ELR (cell line): ENCODE results near the gene CCR3.

Experiments used
- DNase-seq: peaks from one replicate; pipeline ENCODE4 v3.0.0-alpha.2; 2015; ENCODE audit warnings: low read depth

The CCR3 gene

DNA sequence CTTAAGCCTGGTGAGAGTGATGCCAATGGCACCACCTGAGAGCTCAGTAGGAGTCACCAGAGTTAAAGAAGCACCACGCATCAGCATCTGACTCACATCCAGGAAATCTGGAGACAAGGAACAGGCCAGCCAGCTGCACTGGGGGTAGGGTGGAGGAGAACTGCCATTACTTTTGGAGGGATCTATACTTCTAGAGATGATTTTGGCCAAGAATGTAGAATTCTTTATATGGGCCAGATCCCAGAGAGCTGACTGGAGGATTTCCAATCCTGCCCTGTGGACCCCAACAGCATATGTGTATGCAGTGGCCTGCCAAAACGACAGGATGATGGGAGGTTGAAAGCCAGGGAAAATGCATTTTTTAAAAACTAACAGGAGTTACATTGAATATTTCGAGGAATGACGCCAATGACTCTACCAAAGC lies 29.8 kb downstream of the CCR3 start:
- peak; percentile 42 for DNase-seq

DNA sequence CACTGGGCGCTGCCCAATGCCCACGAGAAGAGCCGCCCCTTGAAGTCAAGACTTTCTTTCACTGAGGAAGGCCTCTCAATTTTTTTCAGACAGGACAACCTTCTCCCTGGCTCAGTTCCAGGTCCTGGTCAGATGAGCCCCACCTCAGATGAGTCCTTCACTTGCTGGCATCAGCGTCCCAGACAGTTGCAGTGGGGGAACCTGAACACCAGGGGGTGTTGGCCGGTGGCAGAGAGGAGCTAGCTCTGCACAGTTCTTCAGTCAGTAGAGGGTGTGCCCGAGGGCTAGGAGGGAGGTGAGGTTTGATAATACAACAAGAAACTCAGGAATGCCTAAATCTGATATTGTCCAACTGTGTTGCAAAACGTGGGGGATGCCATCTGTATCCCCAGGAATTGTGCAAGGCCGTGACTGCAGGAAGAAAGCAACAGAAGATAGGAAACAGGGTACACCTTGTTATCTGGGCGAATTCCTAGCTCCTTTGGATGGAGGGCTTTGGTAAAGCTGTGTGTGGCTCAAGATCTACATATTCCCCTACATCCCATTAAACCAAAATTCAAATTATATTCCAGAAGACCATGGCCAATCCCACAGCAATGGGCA lies 34.3 kb downstream of the CCR3 start:
- DNase-seq = peak; percentile 49

- DNase-seq = no peak
Observed at GRCh38 chr3:46277476-46277875, 35.2 kb downstream of the CCR3 start.

DNA sequence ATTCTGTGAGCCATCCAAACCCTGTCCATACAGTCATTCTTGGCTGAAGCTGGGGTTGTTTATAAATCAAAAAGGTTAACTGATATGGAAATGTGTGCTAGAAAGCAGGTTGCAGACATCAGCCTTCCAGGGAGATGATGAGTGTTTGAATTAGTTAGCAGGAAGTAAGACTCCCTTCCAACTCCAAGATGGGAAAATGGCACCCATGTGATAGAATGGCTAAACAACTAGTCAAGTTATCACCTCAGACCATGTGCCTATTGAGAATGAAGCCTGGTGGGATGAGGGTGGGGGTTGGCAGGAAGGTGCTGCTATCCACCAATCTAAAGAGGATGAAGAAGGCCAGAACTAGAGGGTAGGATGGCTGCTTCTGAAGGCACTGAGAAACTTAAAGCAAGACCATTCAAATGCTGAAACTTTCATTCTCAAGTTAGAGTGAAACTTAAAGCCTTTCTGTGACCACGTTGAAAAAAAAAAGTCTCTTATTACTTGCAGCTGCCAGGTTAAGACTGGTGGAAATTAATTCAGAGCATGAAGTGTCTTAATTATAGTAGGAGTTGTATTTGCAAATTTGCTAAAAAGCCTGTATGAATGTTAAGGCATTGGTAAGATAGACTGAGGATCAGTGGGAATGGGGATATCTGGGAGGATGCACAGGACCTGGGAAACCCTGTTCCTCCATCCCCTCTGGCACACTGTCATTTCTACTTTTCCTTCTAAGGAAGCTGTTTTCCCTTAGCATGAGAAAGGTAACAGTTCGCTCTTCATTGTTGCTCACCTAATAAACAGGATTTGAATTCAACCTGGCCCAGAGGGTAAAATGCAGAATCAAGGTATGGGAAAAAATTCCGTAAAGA lies 36.8 kb downstream of the CCR3 start:
- DNase-seq = no peak

DNA sequence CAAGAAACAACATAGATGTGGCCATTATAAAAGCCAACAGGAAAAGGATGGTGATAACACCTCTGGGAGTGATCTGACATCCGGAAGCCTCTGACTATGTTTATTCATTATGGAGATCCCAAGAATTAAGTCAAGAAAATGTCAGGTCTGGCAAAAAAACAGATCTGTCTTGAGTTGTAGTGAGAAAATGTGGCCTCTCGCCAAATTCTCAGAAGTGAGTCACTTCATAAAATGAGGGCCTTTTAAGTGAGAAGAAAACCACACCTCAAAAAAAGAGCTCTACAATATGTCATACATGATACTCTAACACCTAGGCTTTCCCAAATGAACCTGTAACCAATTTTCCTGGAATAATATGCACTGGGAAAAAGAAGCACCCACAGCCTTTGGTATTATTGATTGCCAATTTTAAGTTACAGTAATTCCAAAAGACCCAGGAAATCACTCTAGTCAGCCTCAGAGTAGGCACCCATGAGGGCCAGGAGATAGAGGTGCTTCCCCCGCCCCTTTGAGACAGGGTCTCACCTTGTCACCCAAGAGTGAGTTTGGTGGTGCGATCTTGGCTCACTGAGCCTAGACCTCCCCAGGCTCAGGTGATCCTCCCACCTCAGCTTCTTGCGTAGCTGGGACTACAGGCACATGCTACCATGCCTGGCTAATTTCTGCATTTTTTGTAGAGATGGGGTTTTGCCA lies 38.0 kb downstream of the CCR3 start:
- peak; percentile 79 for DNase-seq

- DNase-seq = no peak
Observed at GRCh38 chr3:46281551-46281950, 39.3 kb downstream of the CCR3 start.

DNA sequence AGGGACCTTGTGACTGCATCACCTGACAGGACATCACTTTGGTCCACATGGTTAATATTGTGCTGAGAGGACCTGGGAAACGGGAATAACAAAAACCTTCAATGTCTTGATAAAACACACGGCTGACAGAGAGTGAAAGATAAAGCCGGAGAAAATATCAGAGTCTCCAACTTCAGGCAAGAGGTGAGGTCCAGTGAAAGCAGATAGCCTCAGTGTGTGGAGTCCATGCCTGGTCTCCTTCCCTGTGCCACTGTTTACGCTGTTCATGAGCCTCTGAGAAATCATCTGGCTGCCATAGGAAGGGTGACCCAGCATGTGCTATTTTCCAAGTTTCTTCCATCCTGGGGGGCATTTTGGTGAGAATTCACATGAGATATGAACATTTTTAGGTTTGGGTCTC lies 39.8 kb downstream of the CCR3 start:
- DNase-seq = no peak

DNA sequence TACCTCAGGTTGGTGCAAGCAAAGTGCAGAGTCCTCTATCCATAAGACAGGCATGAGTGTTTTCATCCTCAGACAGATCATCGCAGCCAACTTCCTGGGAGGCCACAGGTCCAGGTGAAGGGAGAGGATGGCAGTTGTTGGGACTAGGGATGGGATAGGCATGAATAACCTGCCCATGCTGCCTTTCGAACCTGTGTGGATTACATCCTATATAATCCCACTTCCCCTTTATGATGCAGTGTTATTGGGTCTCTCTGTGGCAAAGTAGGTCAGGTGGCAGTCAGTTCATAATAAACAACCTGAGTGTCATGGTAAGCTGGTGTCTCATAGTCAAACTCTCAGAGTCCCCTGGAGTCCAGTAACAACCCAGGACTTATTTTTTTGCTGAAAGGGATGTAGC lies 40.4 kb downstream of the CCR3 start:
- DNase-seq = no peak

DNA sequence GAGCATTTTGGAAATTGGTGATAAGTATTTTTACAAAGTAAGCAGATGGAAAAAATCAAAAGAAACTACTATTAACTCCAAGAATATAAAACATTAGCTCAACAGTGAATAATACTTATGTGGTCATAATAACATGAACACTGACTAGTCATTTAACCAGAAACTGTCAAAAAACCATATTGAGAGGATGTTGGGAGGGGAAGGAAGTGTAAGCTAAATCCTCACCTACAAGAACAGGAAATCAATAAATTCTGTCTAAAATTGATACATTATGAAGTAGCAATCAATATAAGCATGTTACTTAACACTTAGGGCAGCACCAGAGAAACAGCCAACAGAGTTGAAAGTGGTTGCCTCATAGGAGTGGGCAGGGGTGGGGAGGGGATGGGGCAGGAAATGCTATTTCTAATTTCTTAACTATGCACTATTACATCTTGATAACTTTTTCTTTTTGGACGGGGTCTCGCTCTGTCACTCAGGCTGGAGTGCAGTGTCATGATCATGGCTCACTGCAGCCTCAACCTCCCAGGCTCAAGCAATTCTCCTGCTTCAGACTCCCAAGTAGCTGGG lies 41.7 kb downstream of the CCR3 start:
- DNase-seq = no peak

- DNase-seq = peak; percentile 61
Observed at GRCh38 chr3:46284981-46285683, 42.9 kb downstream of the CCR3 start.

DNA sequence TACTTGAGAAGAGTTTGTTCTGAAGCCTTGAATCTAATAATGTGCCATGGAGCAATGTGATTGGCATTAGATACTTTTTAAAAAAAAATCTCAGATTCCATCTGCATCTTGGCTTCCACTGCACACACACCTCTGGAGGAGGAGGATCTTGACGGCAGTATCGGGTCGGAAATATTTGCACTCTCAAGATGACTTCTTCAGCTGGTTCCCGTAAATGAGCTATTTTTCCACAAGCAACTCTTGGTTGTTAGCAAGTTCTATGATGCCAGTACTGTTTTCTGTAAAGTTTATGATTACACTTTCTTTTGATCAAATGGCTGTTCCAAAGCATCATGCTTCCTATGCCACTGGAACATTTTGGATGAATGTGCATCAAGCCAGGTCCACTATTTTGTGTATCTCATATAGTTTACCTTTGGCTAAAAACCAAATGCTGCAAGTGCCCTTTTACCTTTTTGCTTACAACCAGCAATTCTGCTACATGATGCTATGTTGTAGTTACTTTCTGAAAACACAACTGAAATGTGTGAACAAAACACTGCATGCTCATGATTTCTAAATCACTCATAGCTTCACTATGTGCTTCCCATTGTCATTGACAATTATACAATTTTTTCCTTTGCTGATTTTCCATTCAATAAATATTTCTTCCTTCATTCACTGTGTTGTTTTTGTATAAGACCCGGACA lies 43.8 kb downstream of the CCR3 start:
- no peak for DNase-seq

GRCh38 chr3:46286947-46287565 lies 44.8 kb downstream of the CCR3 start:
- DNase-seq = no peak

DNA sequence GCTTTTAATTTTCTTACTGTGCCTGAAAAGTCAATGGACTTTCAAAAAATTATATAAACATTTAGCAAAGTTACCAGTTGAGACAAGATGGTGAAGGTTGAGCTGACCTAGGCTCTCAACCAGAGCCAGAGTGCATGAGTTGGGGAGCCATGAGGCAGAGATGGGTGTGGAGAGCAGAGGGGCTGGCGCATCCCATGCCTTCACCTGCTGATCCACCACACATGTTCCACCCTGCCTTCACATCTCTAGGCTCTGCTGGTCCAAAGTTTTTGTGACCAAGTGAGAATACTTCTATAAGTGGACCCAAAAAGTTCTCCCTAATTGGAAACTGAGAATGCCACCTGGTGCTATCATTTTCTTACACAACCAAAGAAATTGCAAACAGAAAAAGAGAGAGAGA lies 47.3 kb downstream of the CCR3 start:
- no peak for DNase-seq

- DNase-seq = no peak
Observed at GRCh38 chr3:46289966-46290365, 47.7 kb downstream of the CCR3 start.

- DNase-seq = no peak
Observed at GRCh38 chr3:46291046-46291445, 48.8 kb downstream of the CCR3 start.

DNA sequence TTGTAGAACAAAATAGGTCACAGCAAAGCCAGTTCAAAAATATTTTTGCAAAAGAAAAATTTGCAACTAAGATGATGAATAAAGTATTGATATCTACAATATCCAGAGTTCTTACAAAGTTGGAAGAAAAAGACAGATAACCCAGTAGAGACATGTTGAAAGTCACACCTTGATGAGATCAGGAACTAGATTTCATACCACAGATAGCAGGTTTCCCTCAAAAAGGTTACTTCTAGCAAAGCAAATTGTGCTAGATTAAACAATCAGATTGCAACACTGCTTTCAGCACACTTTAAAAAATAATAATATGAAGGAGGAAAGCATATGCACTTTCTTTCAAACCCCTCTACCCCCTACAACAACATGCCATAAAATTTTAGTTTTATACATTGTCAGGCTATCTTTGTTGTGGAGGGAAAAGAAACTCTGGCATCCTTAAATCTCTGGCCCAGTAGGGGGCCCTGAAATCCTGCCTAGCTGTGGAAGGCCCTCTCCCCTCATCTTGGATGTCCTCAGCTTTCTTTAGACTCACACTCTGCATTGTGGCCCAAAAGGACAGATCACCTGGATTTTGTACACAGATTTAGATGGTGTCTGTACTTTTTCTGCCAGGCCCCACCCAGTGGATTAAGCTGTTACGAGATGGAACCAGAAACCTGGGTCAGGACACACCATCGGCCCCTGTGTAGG lies 50.9 kb downstream of the CCR3 start:
- no peak for DNase-seq

DNA sequence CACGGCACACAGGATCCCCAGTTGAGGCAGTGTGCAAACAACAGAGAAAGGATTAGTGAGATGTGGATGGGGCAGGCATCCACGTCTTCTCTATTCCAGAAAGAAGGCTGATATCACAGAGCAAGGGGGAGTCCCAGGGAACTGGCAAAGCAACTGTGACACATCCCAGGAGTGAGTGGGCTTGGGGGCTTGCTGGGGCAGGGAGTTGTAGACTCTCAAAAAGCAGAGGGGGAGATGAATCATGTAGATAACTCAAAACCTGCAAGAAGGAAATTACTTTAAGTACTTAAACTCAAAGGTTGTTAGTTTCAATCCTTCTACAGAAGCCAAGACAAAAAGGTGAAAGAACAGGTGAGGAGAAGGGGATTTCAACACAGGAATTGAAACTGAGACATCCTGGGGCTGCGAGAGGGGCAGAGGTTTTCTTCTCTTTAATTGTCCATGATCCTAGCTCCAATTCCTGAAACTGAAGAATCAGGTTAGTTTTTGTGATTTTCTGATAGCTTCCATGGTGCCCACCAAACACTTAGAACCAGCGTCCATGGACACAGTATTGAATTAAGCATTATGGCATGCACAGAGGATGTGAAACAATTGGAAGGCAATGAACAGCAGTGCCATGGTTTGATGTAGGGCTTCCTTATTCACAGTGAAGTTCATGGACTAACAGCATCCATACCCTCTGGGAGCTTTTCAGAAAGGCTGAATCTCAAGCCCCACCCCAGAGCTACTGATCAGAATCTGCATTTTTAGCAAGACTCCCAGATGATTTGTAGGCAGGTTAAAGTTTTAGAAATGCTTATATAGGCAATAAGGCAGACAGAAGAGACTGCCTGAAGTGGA lies 52.0 kb downstream of the CCR3 start:
- DNase-seq = no peak

DNA sequence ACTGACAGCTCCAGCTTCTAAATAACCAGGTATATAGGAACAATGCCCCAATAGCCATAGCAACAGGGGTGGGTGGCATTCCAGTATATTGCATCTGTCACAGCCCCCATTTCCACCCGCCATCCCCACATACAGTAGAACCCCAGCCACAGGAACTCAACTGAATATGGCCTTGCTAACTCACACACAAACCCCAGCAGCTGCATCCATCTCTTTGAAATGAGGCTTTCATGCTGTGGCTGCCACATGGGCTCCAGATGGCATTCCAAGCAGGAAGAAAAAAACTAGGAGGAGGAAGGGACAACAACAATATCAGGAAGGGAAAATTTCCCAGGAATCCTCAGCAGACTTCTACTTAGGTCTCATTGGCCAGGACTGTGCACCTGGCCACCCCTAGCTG lies 54.6 kb downstream of the CCR3 start:
- no peak for DNase-seq

- peak; percentile 9 for DNase-seq
Observed at GRCh38 chr3:46297658-46298423, 55.6 kb downstream of the CCR3 start.
